NCI-H446 treated with DMSO at 0.1 percent for 48 hours (cell line): ENCODE results near the gene FOXA2.
"Not testable (repeated sequence)": the region's sequence is repeated elsewhere in the genome, so short reads cannot be mapped to it uniquely, and the experiment has no call there.

ENCODE experiments used
- DNase-seq: peaks from one replicate; lab custom pipeline; 2025; lab: John Stamatoyannopoulos, UW

Gene FOXA2

DNA sequence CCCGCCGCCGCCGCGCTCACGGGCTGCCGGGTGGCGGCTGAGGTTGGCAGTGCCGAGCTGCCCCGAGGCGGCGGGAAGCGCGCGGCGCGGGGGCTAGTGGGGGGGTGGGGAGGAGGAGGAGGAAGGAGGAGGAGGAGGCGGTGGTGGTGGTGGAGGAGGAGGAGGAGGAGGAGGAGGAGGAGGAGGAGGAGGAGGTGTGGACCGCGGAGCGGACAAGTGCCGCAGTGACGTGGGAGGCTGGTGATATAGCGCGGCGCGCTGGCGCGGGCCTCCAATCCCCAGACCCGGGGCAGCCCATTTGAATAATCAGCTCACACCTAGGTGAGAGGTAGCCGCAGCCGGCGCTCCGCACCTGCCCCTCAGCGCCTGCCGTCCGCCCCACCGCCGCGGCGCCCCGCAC, at the start of gene FOXA2:
FOXA2 (minus strand) TSS at position 51 of the 400 bp plus-strand sequence. CDS start 294 bp downstream, outside the sequence.
- DNase-seq = no peak

DNA sequence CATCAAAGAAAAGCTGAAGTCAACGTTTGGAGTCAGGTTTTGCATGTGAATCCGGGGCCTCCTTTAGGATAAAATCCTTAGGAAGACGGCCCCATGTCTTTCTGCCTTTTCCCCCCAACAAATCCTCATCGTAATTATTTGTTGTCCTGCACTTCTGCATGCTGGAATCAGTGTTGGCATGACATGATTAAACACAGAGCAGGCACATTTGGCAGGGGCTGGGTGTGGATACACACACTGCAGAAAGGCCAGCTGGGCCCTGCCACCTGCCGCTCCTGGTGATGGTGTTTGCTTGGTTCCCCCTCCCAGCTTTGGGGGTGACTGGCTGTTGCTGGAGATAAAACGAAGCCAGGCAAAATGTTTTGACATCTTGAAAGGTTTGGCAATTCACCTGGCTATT, 46.3 kb upstream of the FOXA2 start:
- no peak for DNase-seq

DNA sequence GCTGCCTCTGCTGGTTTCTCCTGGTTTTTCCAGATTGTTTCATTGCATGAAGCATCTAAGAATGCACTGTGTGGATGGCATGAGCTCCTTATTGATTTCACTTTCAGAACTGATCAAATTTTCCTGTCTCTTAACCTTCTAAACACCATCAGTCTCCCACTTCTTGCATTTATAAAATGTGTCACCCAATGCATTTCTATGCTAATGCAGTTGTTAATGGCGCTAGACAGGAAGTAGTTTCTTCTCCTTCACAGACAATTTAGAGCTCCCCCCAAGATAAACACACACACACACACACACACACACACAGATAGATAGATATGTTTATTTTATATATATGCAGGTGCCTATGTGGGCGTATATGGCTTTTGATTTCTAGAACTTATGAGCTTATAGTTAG, 45.6 kb upstream of the FOXA2 start:
- DNase-seq = no peak

DNA sequence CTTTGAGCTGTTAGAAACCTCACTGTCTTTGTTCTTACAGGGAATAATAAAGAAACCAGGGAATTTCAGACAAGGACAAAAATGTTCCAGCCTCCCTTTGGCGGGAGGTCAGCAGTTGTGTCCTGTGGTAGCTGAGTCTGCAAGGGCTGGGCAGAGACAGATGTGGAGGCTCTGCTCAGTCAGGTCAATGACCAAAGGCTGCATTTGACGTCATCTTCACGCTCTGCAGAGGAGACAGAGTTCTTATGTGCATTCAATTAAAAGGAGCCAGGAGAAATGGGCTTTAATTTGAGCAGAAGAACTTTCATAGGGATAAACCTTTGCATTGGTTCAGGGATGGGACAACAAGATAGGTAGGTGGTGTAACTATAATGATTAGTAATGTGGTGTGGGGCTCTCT, 45.1 kb upstream of the FOXA2 start:
- no peak for DNase-seq

DNA sequence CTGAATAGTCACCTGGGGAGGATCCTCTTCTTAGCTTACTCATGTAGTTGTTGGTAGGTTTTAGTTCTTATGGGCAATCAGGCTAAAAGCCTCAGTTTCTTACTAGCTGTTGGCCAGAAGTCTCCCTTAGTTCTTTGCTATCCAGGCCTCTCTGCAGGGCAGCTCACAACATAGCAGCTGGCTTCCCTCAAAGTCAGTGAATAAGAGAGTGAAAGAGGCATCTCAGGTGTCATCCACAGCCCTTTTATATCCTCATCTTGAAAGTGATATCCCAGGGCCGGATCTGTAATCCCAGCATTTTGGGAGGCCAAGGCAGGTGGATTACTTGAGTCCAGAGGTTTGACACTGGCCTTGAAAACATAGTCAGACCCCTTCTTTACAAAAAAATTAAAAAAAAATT, 42.1 kb upstream of the FOXA2 start:
- no peak for DNase-seq

DNA sequence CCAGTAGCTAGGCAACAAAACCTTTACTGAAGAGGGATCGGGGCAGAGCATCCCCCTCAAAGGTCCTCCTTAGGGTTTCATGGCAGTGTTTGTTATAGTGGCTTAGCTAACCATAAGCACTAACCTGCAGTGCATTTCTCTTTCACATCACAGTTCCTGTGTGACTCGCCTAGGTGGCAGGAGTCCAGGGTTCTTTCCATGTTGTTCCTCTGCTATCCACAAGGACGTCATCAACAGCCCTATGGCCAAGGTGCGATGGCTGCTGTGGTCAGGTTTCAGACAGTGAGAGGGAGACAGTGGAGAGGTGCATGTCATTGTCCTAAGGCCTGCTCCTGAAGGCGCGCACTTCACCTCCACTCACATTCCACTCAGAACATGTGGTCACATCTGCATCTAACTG, 38.8 kb upstream of the FOXA2 start:
- no peak for DNase-seq

DNA sequence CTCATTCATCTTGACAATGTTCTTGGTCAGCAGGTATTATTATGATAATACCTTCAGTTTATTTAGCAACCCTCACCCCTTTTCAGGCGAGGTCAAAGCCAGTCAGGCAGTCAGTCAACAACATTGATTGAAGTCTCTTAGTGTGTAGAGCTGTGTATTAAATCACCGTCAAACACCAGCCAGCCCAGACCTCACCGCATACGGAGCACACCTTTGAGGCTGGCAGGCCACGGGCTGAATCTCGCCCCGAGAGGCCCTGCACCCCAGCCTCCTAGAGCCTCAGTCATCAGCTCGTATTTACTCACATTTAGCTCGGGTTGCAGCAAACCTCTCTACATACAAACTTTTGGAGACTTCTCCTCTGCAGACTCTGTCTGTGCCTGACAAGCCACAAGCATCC, 36.0 kb upstream of the FOXA2 start:
- no peak for DNase-seq

DNA sequence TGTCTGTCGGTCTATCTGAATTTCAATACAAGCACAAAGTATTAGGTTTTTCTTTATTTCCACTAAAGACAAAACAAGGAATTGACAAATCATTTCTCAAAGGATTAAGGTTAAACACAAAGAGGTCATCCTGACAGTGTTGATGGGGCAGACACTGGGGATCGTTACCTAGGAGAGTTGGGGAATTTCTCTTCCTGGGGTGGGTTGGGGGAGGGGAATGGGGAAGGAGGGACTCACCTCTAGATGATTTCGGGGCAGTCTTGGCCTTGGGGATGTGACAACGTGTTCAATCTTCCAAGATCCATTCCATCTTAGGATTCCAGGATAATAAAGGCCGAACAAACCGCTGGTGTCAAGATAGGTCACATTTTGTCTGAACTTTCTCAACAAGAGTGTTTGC, 35.4 kb upstream of the FOXA2 start:
- DNase-seq = no peak

DNA sequence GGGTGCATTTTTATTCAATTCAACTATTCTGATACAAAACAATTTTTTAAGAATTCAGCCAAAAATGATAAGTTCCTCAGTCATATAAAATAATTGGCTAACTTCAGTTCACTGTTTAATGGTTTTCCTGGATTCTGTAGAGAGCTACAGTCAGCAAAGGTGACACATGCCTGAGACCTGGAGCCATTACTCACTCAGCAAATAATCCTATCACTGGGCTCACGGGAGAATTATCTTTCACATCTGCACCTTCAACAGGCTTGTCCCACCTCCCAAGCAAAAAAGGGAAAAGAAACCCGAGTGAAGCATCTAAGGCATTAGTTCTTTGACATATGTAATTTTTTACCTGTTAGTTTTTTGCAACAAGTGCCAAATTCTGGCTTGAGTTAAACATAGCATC, 34.9 kb upstream of the FOXA2 start:
- no peak for DNase-seq

DNA sequence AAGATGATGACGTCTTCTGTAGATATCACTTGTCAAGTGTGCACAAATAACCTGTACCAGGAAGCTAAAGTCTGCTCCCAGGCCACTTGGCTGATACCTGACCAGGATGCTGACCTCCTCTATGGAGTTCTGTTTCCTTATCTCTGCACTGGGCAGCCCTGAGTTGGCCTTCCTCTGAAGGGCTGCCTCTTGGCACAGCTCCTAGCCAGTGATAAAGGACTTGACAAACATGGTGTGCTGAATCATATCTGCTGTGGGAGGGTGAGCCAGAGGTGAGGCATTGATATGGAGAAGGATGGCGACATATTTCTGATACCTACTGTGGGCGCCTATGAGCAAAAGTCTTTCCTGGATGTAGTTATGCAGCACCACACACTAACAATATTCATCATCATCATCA, 32.8 kb upstream of the FOXA2 start:
- DNase-seq = no peak

DNA sequence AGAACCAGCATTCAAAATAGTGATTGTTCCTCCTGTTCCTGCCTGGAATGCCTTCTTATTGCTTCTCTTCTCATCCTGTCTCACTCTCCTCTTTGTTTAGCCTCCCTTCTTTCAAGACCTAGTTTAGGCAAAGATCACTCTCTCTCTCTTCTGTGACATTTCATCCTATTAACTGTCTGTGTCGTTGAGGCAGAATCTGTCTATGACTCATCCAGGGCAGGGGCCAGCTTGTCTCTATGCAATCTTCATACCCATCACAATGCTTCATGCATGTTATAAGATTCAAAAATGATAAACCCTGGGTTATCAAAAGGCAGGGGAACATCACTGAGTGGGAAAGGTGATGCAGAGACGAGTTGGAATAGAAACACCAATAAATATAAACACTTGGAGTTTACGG, 32.2 kb upstream of the FOXA2 start:
- DNase-seq = no peak

DNA sequence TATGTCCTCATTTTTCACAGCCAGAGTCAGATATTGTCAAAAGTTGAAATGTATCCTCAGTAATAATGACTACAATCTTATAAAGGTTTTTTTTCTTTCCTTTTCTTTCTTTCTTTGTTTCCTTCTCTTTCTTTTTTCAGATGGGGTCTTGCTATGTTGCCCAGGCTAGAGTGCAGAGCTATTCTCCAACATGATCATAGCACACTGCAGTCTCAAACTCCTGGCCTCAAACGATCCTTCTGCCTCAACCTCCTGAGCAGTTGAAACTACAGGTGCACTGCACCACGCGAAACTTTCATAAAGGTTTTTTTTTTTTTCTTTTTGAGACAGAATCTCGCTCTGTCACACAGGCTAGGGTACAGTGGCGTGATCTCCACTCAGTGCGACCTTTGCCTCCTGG, 31.1 kb upstream of the FOXA2 start:
- no peak for DNase-seq

DNA sequence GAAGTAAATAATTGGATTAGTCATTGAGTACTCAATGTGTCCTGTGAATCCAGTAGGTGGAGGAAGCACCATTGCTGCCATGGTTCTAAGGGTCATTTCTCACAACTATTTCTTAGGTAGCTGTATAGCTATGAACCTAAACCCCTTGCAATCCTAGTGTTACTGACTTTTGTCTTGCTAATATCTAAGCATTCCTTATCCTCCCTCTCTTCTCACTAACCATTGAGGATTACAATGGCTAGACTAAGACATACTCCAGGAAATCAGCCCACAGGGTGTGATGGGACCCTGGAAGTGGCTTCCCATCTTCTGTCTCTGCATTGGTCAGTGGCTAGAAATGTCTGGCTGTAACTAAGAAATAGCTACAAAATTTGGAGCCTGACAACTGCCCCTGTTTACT, 27.3 kb upstream of the FOXA2 start:
- DNase-seq = no peak

DNA sequence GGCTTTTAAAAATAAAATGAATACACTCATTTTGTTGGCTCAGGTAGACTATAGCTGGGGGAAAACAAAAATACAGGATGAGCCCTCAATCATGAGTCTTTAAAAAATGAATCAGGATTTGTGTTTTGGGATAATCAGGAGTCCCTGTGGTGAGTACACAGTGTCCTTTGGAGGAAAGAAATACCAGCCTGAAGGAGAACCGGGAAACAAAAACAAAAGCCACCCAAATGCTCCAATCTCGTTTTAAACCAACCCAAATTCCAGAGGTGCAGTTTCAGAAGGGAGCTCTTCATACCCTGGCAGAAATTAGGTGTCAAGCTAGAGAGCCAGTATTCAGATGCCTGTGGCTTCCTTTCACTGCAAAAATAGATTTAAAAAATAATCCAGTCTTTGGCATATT, 23.3 kb upstream of the FOXA2 start:
- no peak for DNase-seq

DNA sequence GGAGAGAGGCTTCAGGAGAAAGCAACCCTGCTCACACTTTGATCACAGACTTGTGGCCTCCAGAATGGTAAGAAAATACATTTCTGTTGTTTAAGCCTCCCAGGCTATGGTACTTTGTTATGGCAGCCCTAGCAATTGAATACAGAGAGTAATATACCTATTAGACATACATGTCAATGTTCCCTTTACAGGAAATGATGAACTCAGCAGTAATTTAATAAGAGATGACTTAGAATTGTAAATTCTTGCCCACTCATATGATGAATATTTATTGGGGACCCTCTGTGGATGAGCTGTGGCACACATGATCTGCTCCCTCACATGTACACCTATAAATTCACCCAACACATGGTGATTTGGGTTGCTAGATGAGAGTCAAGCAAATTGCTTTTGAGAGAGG, 20.4 kb upstream of the FOXA2 start:
- no peak for DNase-seq

DNA sequence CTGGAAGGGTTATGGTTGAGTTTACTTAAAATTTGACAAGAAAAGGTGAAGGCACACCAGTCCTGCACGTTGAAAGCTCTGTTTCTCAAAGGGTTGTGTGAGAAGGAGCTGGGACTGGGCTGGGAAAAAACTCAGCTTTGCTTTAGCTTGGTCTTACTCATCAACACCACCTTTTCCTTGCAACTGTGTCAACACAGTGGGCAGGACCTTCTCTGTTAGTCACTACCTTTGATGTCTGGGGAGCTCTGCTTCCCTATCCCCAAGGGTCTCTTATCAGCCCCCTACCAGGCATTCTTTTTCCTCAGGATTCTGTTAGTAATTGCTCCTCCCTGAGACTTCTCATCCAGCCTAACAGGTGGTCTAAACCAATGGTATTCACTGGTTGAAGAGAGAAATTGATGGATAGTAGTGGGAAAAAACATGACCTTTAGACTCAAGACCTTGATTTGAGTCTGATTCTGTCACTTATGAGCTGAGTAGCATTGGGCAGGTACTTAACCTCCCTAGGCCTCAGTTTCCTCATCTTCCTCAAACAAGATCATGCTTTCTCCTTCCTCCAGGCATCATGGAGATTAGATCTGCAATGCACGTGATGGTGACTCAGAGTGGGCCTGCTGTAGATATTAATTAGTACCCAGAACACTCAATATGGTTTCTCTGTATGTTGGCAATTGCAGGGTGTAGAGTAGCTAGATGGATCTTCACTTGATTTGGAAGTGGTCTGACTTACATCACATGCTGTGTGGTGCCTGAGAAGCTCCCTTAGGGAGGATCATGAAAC, 17.2 kb upstream of the FOXA2 start:
- DNase-seq = no peak

DNA sequence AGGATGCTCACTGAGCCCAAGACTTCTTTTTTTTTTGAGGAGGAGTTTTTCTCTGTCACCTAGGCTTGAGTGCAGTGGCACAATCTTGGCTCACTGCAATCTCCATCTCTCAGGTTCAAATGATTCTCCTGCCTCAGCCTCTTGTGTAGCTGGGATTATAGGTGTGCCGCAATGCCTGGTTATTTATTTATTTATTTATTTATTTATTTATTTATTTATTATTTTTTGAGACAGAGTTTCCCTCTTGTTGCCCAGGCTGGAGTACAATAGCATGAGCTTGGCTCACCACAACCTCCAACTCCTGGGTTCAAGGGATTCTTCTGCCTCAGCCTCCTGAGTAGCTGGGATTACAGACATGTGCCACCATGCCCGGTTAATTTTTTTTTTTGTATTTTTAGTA, 14.9 kb upstream of the FOXA2 start:
- not testable (repeated sequence) for DNase-seq

DNA sequence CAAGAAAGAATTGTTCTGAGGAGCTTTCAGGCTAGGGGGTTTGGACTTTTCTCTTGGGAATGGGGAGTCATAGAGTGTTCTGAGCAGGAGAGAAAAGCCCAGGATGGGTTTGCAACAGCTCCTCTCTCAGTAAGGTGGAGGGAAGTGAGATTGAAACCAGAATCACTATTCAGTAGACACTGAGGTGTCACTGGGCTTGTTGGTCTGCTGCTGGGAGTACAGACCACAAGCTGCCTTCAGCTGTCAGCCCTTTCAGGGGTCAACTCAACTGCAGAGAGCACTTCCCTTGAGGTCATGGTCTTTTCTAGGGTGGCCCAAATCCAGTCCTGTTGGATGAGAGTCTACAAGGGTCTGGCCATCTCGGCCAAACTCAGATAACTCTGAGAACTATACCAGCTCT, 12.9 kb upstream of the FOXA2 start:
- DNase-seq = no peak

DNA sequence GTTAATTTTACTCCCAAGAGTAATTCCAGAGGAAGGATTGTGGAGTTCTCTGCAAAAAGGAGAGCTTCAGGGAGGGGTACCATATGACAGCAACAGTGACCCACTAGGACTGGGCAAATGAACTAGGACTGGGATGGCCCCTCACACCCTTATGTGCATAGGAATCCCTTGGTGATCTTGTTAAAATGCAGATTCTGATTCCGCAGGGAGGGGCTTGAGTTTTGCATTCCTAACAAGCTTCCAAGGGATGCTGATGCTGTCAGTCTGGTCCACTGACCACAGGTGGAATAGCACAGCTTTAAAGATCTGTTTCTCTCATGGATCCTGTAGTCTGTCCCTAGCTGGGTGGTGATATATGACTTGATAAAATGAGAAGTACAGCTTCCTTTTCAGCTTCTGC, 6.3 kb upstream of the FOXA2 start:
- no peak for DNase-seq

DNA sequence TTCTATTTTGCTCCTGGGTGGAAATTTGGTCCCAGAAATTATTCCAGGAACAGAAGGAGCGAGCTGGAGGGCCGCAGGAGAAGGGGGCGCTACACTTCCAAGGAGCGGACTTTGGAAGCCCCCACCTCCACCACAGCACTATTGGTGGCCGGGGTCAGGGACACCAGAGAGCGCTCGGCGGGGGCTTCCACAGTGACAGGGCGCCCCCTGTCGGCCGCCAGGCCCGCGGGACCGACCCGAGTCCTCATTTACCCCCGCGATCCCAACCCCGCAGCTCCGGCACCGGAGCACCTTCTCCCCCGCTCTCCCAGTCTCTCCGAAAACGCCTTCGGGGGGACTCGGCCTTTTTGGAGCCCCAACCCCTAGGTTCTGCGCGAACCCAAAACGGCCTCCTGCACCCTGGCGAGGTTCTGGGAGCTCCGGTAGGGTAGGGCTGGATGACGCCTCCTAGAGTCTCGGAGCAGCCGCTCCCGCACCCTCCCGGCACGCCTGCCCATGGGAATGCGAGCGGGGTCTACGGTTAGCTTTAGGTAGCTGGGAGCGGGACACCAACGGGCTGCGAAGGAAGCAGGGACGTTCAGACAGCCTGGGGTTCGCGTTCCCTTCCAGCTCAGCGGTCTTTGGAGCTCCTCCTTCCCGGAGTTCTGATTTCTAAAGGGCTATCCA, 2.4 kb upstream of the FOXA2 start:
- no peak for DNase-seq

DNA sequence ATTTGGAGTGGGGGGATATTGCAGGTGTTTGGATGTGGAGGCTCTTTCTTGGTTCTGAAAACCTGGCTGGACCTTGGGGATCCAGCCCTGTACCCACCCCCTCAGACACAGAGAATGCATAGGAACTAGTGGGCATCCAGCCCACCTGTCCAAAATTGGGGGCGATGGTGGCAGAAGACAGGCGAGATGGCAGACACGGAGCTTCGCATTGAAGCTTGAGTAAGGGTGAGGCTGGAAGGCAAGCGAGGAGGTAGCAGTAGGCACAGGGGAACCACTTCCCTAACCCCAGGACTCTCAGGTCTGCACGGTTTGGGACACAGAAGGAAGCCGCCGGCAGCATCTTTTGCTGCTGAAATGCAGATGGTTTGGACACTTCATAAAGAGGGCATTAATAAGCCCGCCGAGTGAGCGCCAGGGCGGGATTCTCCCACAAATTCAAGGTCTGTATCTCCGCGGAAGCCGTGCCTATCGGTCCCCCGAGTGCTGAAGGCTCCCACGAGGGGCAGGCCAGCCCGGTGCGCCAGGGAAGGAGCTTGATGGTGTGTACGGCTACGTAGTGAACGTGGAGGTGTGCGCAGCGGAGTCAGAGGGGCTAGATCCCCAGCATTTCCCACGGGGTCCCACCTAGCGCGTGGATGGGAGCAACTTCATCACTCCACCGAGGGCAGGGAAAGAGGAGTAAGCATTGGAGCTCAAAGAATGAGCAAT, 1.6 kb upstream of the FOXA2 start:
- DNase-seq = no peak

DNA sequence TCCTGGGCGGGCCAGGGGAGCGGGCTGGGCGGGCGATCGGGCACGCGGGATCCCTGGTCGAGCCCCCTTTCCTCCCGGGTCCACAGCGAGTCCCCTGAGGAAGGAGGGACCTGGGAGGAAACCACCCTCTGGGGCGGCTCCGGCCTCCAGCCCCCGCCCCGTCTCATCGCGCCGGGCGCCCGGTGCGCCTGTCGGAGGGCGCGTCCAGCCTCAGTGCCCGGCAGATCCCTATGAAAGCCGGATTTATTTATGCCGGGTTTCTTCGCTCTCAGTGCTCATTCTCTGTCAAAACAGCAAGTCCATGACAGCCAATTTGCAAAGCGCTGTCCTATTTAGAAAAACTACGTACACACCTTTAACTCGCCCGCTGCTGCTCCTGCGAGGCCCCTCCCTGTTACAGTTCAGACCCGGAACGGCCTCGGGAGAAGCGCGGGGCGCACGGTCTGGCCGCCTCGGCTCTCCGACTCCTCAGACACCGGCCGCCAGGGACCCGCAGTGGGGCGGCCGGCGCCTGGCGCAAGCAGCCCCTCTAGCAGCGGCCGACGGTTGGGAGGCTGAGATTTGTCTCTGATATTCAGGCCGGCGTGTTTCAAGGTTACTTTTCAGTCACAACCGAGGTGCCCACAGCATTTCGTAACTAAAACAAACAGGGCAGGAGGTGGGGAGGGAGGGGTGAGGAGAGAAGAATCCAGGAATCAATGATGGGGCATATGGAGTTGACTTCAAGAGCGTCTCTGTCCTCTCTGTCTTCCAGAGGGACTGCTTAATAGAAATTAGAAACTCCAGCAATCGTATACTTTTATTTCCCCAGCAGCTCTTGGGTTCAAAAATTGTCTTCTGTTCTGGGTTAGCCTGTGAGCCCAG, 782 bp upstream of the FOXA2 start:
- DNase-seq = no peak
